Measurements from ENCODE around the gene SIX1.

DNA sequence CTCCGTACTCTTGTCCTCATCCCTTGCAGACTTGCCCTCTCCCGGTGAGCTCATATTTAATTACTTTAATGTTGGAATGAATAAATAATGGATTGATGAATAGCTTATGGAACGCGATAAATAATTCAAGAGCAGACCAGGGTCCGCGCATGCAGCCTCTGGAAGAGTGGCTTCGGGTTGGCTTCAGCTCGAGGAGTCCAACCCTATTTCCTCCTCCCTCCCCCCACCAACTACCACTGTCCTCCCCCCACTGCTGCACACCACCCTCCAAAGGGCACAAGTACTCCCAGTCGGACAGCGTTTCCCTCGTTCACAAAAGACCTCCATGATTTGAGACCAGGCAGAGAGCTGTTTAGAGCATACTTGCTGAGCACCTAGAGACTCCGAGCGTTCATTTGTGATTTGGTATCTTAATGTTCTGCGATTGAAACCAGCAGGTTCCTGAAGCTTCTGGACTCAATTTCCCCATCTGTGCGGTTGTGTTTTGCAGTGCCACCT is 647 bp upstream of the SIX1 start:
- TF ChIP-seq SIN3A (IDR thresholded peaks at IDR 0.05; ENCODE audit: borderline replicate concordance, insufficient read depth, low read depth, low read length) (no peak), POLR2AphosphoS5 (IDR thresholded peaks at IDR 0.05; ENCODE audit: low read depth, low read length) (no peak), TCF7L2 (IDR thresholded peaks at IDR 0.05; ENCODE audit: low read depth, low read length) (no peak)
- TF ChIP-seq, protein P1, sequence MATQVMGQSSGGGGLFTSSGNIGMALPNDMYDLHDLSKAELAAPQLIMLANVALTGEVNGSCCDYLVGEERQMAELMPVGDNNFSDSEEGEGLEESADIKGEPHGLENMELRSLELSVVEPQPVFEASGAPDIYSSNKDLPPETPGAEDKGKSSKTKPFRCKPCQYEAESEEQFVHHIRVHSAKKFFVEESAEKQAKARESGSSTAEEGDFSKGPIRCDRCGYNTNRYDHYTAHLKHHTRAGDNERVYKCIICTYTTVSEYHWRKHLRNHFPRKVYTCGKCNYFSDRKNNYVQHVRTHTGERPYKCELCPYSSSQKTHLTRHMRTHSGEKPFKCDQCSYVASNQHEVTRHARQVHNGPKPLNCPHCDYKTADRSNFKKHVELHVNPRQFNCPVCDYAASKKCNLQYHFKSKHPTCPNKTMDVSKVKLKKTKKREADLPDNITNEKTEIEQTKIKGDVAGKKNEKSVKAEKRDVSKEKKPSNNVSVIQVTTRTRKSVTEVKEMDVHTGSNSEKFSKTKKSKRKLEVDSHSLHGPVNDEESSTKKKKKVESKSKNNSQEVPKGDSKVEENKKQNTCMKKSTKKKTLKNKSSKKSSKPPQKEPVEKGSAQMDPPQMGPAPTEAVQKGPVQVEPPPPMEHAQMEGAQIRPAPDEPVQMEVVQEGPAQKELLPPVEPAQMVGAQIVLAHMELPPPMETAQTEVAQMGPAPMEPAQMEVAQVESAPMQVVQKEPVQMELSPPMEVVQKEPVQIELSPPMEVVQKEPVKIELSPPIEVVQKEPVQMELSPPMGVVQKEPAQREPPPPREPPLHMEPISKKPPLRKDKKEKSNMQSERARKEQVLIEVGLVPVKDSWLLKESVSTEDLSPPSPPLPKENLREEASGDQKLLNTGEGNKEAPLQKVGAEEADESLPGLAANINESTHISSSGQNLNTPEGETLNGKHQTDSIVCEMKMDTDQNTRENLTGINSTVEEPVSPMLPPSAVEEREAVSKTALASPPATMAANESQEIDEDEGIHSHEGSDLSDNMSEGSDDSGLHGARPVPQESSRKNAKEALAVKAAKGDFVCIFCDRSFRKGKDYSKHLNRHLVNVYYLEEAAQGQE (IDR thresholded peaks at IDR 0.05; ENCODE audit: insufficient read depth in 1 of 2, low read depth in 2 of 2, low read length in 1 of 2), result no peak
- TF ChIP-seq, protein P2, sequence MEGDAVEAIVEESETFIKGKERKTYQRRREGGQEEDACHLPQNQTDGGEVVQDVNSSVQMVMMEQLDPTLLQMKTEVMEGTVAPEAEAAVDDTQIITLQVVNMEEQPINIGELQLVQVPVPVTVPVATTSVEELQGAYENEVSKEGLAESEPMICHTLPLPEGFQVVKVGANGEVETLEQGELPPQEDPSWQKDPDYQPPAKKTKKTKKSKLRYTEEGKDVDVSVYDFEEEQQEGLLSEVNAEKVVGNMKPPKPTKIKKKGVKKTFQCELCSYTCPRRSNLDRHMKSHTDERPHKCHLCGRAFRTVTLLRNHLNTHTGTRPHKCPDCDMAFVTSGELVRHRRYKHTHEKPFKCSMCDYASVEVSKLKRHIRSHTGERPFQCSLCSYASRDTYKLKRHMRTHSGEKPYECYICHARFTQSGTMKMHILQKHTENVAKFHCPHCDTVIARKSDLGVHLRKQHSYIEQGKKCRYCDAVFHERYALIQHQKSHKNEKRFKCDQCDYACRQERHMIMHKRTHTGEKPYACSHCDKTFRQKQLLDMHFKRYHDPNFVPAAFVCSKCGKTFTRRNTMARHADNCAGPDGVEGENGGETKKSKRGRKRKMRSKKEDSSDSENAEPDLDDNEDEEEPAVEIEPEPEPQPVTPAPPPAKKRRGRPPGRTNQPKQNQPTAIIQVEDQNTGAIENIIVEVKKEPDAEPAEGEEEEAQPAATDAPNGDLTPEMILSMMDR (IDR thresholded peaks at IDR 0.05), result no peak
